Heart right ventricle (tissue), 16 donors: Measurements from ENCODE around the gene PINK1. TPM values are rescaled to one million over a fixed set of nuclear protein-coding genes. Genes with fewer than 3 reads are reported as not detected.
A peak's percentile ranks its signal among the peaks of the same experiment; 100 is the strongest.

Source experiments
- ATAC-seq, 8 donors: fragments of 200-7000 bp; cut with Tn5 transposase; one replicate each; pipeline ENCODE4 v1.9.1; 2020; ENCODE audit warnings: mild to moderate bottlenecking in 8 of 8, moderate library complexity in 8 of 8, moderate number of reproducible peaks in 1 of 8
- DNase-seq, 2 donors: peaks; one replicate each; pipeline ENCODE4 v3.0.0-alpha.2; 2020
- H3K27ac ChIP-seq, 10 donors: fragments of 200-600 bp; sonication (generic) in 2 of 10; one replicate each; pipeline versions ENCODE4 v1.5.0 to v1.8.0; 2020 to 2022; ENCODE audit warnings: mild to moderate bottlenecking in 3 of 10
- H3K27me3 ChIP-seq, 7 donors: fragments of 200-600 bp; one replicate each; pipeline ENCODE4 v1.8.0; 2021 to 2022; ENCODE audit warnings: mild to moderate bottlenecking in 2 of 7
- H3K36me3 ChIP-seq, 9 donors: fragments of 200-600 bp; sonication (generic) in 1 of 9; one replicate each; pipeline versions ENCODE4 v1.5.0 to v1.8.0; 2020 to 2022; ENCODE audit warnings: mild to moderate bottlenecking in 2 of 9
- H3K4me1 ChIP-seq, 9 donors: fragments of 200-600 bp; sonication (generic) in 1 of 9; one replicate each; pipeline versions ENCODE4 v1.5.0 to v1.8.0; 2020 to 2022; ENCODE audit warnings: mild to moderate bottlenecking in 4 of 9
- H3K4me3 ChIP-seq, 10 donors: fragments of 200-600 bp; sonication (generic) in 2 of 10; one replicate each; pipeline versions ENCODE4 v1.5.0 to v1.8.0; 2020 to 2022; ENCODE audit warnings: mild to moderate bottlenecking in 7 of 10, moderate library complexity in 2 of 10
- H3K9me3 ChIP-seq, 11 donors: fragments of 200-600 bp in 10 of 11; sonication (generic) in 2 of 11; one replicate each; pipeline versions ENCODE4 v1.5.0 to v1.8.0; 2013 to 2022; ENCODE audit warnings: mild to moderate bottlenecking in 2 of 11, control low read depth in 1 of 11, moderate library complexity in 1 of 11
- CTCF ChIP-seq, 9 donors: fragments of 200-600 bp; sonication (generic) in 2 of 9; IDR thresholded peaks; one replicate each; pipeline versions ENCODE4 v1.5.0 to v1.8.0; 2021 to 2022; ENCODE audit warnings: antibody characterized with exemption in 9 of 9, mild to moderate bottlenecking in 5 of 9, moderate library complexity in 1 of 9
- WGBS, 2 donors: extraction: QIAGEN DNeasy Blood & Tissue Kit; methylation state at CpG; one replicate each; pipeline ENCODE4 v1.1.7; 2013; ENCODE audit warnings: inconsistent platforms in 1 of 2; 5-methylcytosine and 5-hydroxymethylcytosine counted together
- intact Hi-C, 10 donors: fragments of 100-400 bp; cut with DNase I; formaldehyde crosslinking; loops; one replicate each; pipeline versions ENCODE4 v1.11.1 to v1.14.2; 2022
- polyA plus RNA-seq, 2 donors: library from polyadenylated mRNA; stranded (reverse); fragments of 200-250 nt; gene quantifications; one replicate each; pipeline ENCODE4 v1.2.3, GENCODE V29; 2013
- total RNA-seq, 10 donors: library from RNA; stranded (reverse); fragmentation: NEBNext Ultra II Directional in 3 of 10; extraction: Animal tissue kit (Norgen Biotek cat#: 25700) in 3 of 10; gene quantifications; one replicate each; pipeline versions ENCODE4 v1.2.1 to v1.2.4, GENCODE V29; 2021 to 2023
- donor health status: Arrhythmogenic right ventricular cardiomyopathy.
- donor health status: ischemic (EF 13 %, LVEDD 7.1; RV severe dilation, severe dysfunction).
- donor health status: healthy with polysubstance abuse.
- donor health status: DM: no; HTN: yes; CAD: no.
- donor health status: DM: no; HTN: no; CAD: no.
- donor health status: ischemic (EF 25% LVEDD 6.9; RV normal size, moderate dysfunction).
- donor health status: ischemic (EF 25% LVEDD 5.7; RV mildly dilated, moderate dysfunction).
- donor health status: healthy.
- donor health status: DM: yes; HTN: yes; CAD: no.
- donor health status: Ischemic cardiomyopathy.
- donor health status: ischemic (EF 35%, LVEDD 5.7; RV mildly dilated, moderate dysfunction).
- donor health status: nonischemic (EF 11% LVEDD 7.7; RV severe dilation, severe dysfunction).
- donor health status: DM: yes; HTN: yes; CAD: no.
- donor health status: PGD.
- donor health status: ischemic (EF 29% LVEDD 5.4; RV normal size, mild dysfunction).
- donor health status: nonischemic (EF 23%, LVEDD 6.1; RV moderate dilation, normal function).

PINK1 gene
- total and polyA plus RNA-seq, 12 donors, result 180 to 315 (median 233) TPM

DNA sequence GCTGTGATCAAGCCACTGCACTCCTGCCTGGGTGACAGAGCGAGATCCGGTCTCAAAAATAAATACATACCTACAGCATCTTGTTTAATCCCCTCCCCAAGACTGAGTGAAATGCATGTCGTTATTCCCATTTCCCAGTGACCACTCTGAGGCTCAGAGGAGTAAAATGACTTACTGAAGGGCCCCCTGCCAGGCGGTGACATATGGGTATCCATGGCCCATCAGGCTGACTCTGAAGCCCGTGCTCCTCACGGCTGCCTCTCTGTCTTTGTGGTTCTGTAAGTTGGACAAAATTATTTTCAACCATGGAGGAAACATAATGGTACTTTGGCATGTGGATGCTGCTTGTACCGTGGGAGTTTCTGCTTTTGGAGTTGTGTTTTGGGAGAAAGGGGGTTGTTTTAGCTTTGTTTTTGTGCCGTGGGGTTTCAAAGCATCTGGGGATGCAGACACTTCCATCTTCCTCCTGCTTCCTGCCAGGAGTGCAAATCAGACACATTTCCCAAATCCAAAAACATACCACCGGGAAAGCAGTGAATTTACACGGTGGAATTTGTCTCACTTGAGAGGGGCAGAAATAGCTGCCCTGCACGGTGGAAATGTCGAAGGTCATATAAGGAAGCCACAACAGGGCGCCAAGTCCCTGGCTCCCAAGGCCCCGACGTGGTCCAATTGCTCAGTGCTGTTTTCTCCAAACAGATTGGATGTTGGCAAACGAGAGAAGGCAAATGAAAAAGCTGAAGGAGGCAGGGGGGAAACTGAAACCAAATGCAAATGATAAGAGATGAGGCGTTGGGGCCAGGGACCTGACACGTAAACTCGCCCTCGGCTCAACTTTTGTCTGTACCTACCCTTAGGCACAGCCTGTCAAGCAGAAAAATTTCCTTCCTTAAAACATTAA, 17.1 kb upstream of the PINK1 start:
- TF ChIP-seq CTCF (IDR thresholded peaks at IDR 0.05), result no peak
- intact Hi-C loops, result no loop called here
- H3K4me3 ChIP-seq, result peak overlapping the region in 3 of 10 donors; percentile 2 to 7 (median 5)
- peak overlapping the region in 8 of 10 donors; percentile 12 to 78 (median 56) for H3K27ac ChIP-seq
- H3K36me3 ChIP-seq, result no peaks in the 10 kb centered on the region
- no peaks in the 10 kb centered on the region for H3K9me3 ChIP-seq
- DNase-seq (peak in 1 of 2 donors; percentile 43), ATAC-seq (peak in 6 of 8 donors; percentile 34 to 80 (median 48))
- peaks cover 5 to 42% (median 18%) of the 10 kb centered on the region in 9 donors for H3K4me1 ChIP-seq
- H3K27me3 ChIP-seq, result no peaks in the 10 kb centered on the region
- 38 to 39% methylated on average over 20 of the region's 20 CpGs for WGBS, 2 donors

DNA sequence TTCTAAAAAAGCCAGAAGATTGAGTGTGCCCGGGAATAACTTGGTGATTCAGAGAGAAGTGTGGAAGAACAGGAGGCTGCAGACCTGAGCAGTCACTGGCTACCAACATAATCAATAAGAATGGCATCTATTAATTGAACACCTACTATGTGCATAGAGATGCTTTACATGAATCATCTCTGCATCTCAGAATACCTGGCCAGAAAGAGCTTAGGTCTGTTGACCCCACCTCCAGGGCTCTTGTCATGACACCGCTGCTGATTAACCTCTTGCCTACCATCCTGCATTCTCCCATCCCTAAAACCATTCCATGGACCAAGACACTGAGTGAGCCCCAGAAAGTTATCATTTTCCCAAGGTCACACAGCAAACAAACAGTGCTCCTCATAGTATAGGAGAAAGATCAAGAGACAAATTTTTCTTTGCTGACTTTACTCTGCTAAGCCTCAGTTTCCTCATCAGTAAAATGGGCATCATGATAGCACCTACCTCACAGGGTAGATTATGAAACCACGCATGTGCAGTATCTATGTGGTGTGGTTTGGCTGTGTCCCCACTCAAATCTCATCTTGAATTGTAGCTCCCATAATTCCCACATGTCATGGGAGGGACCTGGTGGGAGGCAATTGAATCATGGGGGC, 16.3 kb upstream of the PINK1 start:
- peak overlapping the region in 2 of 10 donors; percentile 2 to 5 for H3K4me3 ChIP-seq
- intact Hi-C loops, result no loop called here
- no peaks in the 10 kb centered on the region for H3K27me3 ChIP-seq
- no peak for TF ChIP-seq CTCF (IDR thresholded peaks at IDR 0.05)
- H3K9me3 ChIP-seq, result no peaks in the 10 kb centered on the region
- H3K36me3 ChIP-seq, result no peaks in the 10 kb centered on the region
- WGBS, 2 donors, result 75 to 81% methylated on average over 3 of the region's 3 CpGs
- no peak for DNase-seq
- peak overlapping the region in 8 of 10 donors; percentile 12 to 78 (median 56) for H3K27ac ChIP-seq
- peaks cover 5 to 42% (median 18%) of the 10 kb centered on the region in 9 donors for H3K4me1 ChIP-seq
- no peak for ATAC-seq

- H3K4me3 ChIP-seq, result no peak overlapping the region
- no peaks in the 10 kb centered on the region for H3K27me3 ChIP-seq
- ATAC-seq, result peak in 7 of 8 donors; percentile 25 to 85 (median 74)
- DNase-seq, result no peak
- 53 to 64% methylated on average over 4 of the region's 4 CpGs for WGBS, 2 donors
- H3K27ac ChIP-seq, result peak overlapping the region in 7 of 10 donors; percentile 20 to 59 (median 51)
- peaks cover 5 to 36% (median 16%) of the 10 kb centered on the region in 9 donors for H3K4me1 ChIP-seq
- intact Hi-C loops, result no loop called here
- TF ChIP-seq CTCF (IDR thresholded peaks at IDR 0.05), result no peak
- H3K36me3 ChIP-seq, result no peaks in the 10 kb centered on the region
- H3K9me3 ChIP-seq, result no peaks in the 10 kb centered on the region
These were observed 14.7 kb upstream of the PINK1 start for GRCh38 chr1:20618550-20618949.

- TF ChIP-seq CTCF (IDR thresholded peaks at IDR 0.05), result no peak
- H3K4me1 ChIP-seq, result peaks cover 5 to 29% (median 13%) of the 10 kb centered on the region in 9 donors
- 88 to 94% methylated on average over 1 of the region's 1 CpG for WGBS, 2 donors
- H3K9me3 ChIP-seq, result no peaks in the 10 kb centered on the region
- H3K27ac ChIP-seq, result no peak overlapping the region
- intact Hi-C loops, result no loop called here
- no peak for DNase-seq
- no peak for ATAC-seq
- no peaks in the 10 kb centered on the region for H3K36me3 ChIP-seq
- H3K4me3 ChIP-seq, result no peak overlapping the region
- no peaks in the 10 kb centered on the region for H3K27me3 ChIP-seq
These were observed 13.3 kb upstream of the PINK1 start for GRCh38 chr1:20619999-20620398.
